Renal cortical epithelial cell (primary cell): ENCODE measurements around the gene TLCD3A. TPM values are rescaled to one million over a fixed set of nuclear protein-coding genes. Genes with fewer than 3 reads are reported as not detected.
"Not testable (repeated sequence)": the region's sequence is repeated elsewhere in the genome, so short reads cannot be mapped to it uniquely, and the experiment has no call there.

ENCODE experiments used
- DNase-seq: peaks from one replicate; pipeline ENCODE4 v3.0.0-alpha.2; 2011; ENCODE audit warnings: low read depth
- total RNA-seq: library from RNA; depleted of rRNA; stranded (reverse); fragments of >200 nt; gene quantifications from 2 replicates; pipeline ENCODE4 v1.2.3, GENCODE V29; 2014

Gene TLCD3A
- total RNA-seq, 1 donor from 2014 or later, result 21.6 TPM

DNA sequence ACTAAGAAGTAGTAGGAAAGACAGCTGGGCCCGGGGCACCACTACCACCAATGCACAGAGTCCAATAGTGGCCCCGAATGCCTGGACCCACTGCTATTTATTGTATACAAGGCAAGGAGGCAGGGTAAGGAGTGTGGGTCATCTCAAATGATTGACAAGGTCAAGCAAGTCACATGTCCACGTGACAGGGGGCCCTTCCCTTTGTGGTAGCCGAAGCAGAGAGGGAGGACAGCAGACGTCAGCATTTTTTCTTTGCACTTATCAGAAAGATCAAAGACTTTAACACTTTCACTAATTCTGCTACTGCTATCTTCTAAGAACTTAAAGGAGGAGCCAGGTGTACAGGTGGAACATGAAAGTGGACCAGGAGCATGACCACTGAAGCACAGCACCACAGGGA is 24.3 kb upstream of the TLCD3A start:
- no peak for DNase-seq

DNA sequence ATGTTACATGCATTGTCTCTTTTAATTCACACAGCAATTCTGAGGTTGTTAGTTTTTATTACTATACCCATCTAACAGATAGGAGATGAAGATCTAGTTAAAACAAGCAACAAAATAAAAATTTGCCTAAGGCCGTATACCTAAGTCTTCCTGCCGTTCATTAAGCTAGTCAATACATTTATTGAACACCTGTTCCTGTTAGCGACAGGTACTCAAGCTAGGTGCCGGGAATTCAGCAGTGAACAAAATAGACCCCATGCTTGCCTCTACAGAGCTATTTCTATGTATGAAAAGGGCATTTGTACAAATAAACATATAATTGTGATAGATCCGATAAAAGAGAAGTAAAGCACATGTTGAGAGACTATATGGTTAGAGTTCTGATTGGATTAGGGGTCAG is 14.3 kb upstream of the TLCD3A start:
- DNase-seq, result no peak

DNA sequence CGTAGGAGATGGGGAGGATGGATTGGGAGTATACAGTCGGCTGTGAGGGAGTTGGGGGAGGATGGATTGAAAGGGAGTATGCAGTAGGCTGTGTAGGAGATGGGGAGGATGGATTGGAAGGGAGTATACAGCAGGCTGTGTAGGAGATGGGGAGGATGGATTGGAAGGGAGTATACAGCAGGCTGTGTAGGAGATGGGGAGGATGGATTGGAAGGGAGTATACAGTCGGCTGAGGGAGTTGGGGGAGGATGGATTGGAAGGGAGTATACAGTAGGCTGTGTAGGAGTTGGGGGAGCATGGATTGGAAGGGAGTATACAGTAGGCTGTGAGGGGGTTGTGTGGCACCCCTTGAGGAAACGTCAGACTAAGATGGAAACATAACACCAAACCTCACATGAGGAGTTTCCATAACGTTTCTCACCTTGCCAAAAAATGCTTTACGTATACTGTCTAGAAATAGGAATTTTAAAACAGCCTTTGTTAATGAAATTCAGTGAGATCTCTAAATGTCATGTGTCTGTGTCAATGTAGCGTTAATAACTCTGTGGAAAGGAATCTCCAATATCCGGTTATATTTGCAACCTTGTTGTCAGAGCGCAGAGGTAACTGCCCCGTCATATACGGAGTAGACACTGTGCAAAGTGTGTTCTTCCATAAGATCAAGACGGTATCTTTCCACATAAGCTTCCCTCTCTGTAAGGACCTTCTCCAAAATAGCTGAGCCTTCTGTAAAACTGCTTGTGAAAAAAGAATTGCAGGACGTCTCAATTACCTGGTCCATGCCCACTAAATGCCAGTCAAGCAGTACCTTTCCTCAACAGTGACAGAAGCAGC is 11.5 kb upstream of the TLCD3A start:
- DNase-seq, result no peak

DNA sequence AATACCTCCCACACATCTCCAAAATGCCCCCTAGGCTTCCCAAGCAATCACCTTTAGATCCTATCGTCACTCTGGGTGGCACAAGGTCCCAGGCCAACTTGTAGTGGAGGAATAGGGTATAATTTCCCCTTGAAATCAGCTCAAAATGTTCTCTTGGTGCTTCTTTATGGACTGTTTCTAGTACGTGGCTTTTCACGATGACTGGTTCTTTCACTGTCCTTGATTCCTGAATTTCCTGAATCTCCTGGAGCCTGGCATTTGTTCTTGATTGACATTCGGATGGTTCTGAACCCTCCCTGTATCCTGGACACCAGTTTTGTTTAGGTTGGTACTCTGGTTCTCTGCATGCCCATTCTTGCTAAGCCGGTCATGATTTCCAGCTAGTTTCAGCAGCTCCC is 10.9 kb upstream of the TLCD3A start:
- DNase-seq, result no peak

DNA sequence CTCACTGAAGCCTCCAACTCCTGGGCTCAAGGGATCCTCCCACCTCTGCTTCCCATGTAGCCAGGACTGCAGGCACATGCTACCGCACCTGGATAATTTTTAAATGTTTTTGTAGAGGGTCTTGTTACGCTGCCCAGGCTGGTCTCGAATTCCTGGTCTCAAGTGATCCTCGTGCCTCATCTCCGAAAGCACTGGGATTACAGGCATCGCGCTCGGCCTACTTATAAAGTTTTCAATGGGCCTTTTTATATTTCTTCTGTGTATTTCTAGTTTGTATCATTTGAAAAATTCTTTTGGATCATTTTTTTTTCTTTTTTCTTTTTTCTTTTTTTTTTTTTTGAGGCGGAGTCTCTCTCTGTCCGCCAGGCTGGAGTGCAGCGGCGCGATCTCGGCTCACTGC is 7.3 kb upstream of the TLCD3A start:
- no peak for DNase-seq

DNA sequence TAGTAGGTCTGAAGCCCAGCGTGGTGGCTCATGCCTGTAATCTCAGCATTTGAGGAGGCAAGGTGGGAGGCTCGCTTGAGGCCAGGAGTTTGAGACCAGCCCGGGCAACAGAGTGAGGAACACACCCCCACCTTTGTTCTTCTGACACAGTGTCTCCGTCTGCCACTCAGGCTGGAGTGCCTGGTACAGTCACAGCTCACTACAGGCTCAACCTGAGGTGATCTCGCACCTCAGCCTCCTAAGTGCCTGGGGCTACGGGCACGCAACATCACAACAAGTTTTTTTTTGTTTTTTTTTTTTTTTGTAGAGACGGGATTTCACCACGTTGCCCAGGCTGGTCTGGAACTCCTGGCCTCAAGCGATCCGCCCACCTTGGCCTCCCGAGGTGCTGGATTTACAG is 6.7 kb upstream of the TLCD3A start:
- no peak for DNase-seq

DNA sequence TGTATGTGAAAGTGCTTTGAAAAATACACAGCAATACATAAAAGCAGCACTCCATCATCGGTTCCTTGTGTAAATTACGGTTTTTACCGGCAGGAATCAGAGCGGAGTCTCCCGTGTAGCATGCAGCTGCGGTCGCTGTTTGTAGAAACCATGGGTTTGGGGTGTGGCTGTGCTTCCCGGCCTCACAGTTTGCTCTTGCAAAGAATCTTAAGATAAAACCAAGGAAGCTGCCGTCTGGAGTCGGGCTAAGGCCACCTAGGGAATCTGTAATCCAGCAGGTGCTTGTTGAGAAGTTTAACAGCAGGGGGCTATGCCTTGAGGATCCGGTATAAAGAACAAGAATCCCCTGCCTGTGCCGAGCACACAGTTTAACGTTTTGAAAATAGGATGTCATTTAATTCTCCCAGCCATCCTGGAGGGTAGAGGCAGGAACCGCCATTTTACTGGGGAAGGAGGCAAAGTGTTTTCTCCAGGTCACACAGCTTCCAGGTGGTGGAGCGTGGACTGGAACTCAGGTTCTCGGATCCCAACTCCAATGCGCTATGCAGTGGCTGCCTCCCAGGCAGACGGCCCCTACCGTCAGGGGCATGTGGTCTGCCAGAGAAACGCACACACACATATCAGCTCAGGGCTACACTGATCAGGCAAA is 6.0 kb upstream of the TLCD3A start:
- no peak for DNase-seq

DNA sequence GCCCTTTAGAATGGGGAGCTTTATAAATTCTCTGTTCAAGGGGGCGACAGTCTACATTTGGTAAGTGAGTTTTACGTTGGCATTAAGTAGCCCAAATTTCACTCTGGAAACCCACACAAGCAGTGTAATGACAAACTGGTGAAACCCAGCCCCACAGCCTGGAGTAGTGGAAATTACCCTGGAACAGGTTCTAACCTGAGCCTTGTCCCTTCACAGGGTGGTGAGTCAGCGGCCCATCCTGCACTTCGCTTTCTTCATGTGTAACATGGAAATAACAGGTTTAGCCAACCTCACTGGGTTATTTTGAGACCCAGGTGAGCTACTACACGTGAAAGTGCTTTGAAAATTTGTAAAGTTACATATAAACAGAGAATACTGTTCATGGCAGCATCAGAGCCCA is 3.5 kb upstream of the TLCD3A start:
- DNase-seq, result peak; percentile 80

DNA sequence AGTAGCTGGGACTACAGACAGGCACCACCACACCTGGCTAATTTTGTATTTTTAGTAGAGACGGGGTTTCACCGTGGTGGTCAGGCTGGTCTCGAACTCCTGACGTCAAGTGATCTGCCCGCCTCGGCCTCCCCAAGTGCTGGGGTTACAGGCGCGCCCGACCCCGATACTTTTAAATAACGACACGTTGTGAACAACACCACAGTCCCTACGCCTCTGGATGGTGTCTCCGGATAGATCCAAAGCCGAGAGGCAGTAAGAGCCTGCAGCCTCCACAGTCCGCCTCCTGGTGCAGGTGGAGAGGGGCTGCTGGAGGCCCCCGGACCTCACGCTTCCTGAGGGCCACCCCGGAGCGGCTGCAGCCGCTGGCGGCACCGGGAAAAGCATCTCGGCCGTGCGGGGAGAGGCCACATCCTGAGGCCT is 741 bp upstream of the TLCD3A start:
- no peak for DNase-seq

DNA sequence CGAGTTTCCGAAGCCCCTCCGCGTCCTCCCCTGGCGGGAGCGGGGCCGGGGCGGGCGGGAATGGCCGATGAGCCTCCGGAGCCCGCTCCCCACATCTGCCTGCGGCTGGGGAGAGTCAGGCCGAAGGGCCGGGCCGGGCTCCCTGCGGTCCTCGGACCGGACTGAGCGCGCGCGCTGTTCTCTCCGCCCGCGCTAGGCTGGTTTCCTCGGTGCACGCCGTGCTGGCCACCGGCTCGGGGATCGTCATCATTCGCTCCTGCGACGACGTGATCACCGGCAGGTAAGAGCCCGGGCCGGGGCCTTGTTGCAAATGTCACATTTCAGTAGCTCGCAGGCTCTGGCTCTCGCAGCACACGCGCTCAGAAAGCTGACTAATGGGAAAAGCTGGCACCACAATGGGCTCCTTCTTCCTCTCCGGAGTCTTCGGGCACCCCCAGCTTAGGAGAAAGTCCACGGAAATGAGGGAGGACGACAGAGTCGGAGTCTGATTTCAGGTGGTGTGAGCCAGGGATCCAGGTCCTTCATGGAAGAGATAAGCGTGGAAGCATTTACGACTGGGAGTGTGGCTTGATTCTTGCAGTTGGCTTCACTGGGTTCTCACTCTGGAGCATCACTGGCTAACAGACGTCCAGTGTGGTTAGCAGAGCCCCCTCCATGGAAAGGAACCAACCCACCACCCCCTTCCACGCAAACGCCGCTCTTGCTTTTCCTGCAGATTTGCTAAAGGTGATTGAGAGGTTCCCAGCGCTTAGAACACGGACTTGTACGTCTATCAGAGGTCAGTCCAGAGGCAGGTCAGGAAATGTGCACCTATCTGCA is 715 bp downstream of the TLCD3A start:
- peak; percentile 44 for DNase-seq

DNA sequence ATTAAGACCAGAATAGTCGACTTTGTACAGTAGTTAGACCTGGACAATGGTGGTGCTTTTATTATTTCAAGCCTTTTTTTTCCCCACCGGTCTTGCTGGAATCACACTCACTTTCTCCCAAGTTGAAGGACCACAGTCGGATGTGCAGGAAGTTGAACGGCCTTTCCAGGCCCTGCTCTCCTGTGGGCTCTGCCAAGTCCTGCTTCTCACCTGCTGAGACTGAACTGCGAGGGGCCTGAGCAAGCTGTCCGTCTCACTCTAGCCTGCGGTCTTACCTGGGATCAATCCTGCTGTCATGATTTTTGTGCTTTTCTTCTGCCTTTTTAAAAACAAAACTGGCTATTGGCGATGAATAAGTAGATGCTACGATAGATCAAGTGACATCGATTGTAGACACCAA is 1.3 kb downstream of the TLCD3A start:
- DNase-seq, result no peak

DNA sequence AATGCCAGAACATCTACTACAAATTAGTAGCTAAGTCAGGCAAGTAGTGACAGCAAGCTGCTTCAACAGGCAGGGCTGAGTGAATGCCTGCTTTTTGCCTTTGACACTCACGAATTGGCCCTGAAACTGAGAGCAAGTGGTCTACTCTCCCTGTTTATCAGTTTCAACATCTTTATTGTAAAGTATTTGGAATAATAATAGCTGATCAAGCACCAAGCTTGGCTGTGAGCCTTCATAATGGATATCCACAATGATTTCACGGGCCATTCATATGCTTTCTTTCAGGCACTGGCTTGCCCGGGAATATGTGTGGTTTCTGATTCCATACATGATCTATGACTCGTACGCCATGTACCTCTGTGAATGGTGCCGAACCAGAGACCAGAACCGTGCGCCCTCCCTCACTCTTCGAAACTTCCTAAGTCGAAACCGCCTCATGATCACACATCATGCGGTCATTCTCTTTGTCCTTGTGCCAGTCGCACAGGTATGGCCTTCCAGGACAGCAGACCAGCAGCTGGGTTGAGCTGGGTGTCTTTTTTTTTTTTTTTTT is 5.2 kb downstream of the TLCD3A start:
- DNase-seq, result no peak

DNA sequence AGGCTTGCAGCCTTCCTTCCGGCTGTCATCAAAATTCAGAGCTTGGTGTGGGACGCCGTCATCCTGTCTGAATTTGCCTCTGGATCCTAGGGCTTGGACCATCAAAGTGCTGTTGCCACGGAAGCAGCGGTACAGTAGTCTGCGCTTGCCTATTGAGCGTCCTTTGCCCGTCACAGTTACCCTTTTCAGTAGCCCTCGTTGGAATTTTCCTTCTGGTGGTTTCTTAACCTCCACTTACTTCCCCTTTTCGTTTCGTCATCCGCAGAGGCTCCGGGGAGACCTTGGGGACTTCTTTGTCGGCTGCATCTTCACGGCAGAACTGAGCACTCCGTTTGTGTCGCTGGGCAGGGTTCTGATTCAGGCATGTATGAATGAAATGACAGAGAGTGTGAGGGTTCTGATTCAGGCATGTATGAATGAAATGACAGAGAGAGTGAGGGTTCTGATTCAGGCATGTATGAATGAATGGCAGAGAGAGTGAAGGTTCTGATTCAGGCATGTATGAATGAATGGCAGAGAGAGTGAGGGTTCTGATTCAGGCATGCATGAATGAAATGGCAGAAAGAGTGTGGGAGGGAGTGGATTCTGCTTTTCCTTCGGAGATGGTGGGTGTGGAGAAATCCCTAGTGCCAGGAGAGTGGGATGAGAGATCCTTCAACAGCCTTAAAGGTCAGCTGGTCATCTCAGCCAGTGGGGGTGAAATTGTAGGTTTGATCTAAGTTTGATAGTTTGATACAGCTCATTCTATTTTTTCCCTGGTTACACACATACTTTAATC is 8.0 kb downstream of the TLCD3A start:
- DNase-seq, result no peak

DNA sequence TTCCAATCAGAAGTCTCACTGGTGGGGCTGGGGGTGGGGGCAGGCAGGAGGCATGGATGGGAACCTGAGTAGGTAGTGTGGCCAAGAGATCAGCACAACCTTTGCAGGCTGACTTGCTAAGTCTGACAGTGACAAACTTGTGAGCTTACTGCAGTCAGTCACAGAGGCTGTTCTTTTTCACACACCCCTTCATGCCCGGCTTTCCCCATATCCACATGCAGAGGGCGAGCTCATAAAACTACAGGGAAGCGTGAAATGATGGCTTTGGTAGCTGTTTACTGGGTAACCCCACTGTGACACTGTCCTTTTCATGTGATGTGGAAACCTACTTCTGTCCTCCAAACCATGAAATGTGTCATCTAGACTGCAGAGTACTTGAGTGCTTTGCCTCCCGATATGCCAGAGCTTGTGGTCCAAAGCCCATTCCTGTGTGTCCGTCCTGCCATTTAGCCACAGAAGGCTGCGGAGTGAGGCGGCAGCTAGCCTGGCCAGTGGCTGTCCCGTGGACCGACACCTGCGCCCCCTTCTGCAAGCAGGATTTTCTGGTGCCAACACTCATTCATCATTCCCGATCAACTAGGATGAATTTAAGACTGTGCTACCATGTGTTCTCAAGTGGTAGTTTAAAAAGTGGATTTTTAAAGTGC is 9.9 kb downstream of the TLCD3A start:
- no peak for DNase-seq

DNA sequence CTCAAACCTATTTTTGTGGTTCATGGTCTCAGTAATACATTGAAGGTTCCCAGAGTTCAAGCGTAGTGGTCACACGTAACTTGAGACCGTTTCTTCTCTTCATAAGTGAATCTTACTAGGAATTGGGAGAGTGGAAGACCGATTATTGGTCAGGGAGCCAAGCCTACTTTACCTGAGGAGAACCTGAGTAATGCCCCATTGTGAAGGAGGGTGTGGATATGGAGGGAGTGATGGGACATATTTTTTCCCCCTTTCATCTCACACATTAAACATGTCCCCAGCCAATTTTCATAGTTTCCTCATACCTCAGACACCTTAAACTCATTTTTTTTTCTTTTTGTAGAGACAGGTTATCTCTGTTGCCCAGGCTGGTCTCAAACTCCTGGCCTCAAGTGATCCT is 10.7 kb downstream of the TLCD3A start:
- no peak for DNase-seq

DNA sequence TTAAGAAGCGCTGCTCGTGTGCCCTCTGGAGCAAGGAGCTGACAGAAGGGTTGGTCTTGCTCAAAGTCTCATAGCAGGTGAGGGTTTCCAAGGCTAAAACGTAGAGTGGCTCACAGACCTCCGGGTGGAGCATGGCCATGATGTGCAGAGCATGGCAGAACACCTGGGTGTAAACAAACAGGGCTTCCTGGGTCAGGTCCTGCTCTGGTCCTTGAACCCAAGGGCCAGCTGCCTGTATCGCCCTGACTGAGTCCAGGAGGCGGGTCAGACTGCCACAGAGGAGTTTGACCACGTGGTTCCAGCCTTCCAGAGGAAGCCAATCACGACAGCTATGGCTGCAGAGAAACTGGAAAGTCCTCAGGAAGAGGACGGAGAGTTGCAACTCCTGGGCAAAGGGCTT is 12.5 kb downstream of the TLCD3A start:
- no peak for DNase-seq

DNA sequence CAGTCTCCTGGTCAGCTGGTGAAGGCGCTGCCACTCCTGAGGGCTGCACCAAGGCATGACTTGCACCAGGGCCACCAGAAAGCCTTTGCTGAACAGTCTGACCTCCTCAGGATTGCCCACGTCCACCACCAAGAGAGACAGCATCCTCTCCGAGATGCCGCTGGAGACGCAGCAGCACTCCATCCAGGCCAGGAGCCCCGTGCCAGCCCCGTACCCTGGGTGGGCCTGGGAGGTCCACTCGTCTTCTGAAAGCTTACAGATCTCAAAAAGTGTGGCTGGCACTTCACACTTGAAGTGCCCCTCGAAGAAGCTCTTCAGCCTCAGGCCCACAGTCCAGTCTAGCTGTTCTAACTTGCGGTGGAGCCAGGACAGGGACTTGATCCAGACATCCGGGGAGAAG is 13.0 kb downstream of the TLCD3A start:
- no peak for DNase-seq

DNA sequence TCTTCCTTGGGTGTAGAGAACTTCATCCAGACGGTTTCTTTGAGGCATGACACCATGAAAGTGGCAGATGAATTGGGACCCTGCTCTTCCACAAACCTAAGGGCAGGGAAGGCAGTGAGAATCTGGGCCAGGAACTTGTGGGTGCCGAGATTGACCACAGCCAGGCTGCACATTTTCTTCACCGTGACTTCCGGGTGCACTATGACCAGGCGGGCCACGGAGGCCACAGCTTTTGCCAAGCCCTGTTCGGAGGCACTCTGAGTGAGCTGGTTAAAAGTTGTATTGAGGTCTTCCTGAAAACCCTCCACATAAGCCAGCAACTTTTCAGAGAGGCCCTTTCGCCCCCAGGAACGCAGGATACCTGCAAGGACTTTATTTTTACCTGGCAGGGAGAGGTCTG is 13.8 kb downstream of the TLCD3A start:
- no peak for DNase-seq

DNA sequence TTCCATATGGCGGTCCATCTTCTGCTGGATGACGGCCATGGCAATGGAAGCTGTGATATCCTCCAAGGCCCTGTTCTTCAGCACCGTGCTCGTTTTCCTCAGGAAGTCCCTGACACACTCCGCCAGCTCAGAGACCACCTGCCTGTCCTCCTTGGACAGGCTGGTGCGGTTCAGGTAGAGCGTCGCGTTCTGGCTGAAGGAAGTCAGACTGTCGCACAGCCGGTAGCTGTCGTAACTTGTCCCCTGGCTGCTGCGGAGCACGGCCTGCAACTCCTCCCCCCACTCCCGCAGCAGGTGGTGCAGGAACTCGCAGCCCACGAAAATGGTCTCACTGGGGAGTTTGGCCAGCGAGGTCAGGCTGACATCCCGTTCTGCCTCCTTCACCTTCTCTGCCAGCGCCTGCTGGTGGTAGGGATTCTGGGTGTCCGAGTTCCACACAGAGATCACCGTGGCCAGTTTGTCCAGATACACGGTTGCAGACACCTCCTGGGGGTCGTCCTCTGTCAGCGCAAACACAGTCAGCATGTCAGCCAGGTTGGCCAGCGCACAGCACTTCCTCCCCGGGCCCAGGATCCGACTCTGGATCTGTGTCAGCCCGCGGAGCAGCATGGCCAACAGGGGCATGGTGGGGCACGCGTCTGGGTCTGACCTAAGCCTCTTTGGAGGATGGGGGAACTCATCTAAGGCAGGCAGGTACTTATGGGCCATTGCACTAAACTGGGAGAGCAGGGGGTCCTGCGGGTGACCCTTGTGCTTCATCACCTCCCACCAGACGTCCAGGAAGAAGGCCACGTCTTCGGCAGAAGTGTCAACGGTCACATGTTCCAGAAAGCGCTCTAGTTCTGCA is 14.6 kb downstream of the TLCD3A start:
- no peak for DNase-seq

DNA sequence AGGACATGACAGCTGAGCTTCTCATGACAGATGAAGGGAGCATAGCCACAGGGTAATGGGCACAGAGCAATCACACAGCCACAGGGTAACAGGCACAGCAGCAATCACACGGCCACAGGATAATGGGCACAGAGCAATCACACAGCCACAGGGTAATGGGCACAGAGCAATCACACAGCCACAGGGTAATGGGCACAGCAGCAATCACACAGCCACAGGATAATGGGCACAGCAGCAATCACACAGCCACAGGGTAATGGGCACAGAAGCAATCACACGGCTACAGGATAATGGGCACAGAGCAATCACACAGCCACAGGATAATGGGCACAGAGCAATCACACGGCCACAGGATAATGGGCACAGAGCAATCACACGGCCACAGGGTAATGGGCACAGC is 16.2 kb downstream of the TLCD3A start:
- not testable (repeated sequence) for DNase-seq
